Measurements from ENCODE around the gene CDKL4.

The CDKL4 gene

GRCh38 chr2:39266916-39267434 is 23.2 kb upstream of the CDKL4 start:
- no peak overlapping the region for H3K4me3 ChIP-seq (ENCODE audit: low read depth, low read length)
- no peak for TF ChIP-seq CTCF (IDR thresholded peaks at IDR 0.05; ENCODE audit: borderline replicate concordance, insufficient read depth, low read depth, low read length)

- no peak overlapping the region for H3K4me3 ChIP-seq (ENCODE audit: low read depth, low read length)
- no peak for TF ChIP-seq CTCF (IDR thresholded peaks at IDR 0.05; ENCODE audit: borderline replicate concordance, insufficient read depth, low read depth, low read length)
These were observed 22.5 kb upstream of the CDKL4 start for GRCh38 chr2:39266139-39266805.

- TF ChIP-seq CTCF (IDR thresholded peaks at IDR 0.05; ENCODE audit: borderline replicate concordance, insufficient read depth, low read depth, low read length), result no peak
These were observed 21.5 kb upstream of the CDKL4 start for GRCh38 chr2:39265315-39265714.

GRCh38 chr2:39264733-39265132 is 21.0 kb upstream of the CDKL4 start:
- H3K4me3 ChIP-seq (ENCODE audit: low read depth, low read length), result no peak overlapping the region
- TF ChIP-seq CTCF (IDR thresholded peaks at IDR 0.05; ENCODE audit: borderline replicate concordance, insufficient read depth, low read depth, low read length), result no peak

More at GRCh38 chr2:39265315-39265714, 21.5 kb upstream of the CDKL4 start:
- H3K4me3 ChIP-seq (ENCODE audit: low read depth, low read length), result no peak overlapping the region

- no peak overlapping the region for H3K4me3 ChIP-seq (ENCODE audit: low read depth, low read length)
These were observed 16.3 kb upstream of the CDKL4 start for GRCh38 chr2:39260087-39260486.

GRCh38 chr2:39256040-39256439 is 12.3 kb upstream of the CDKL4 start:
- no peak for TF ChIP-seq CTCF (IDR thresholded peaks at IDR 0.05; ENCODE audit: borderline replicate concordance, insufficient read depth, low read depth, low read length)
- H3K4me3 ChIP-seq (ENCODE audit: low read depth, low read length), result no peak overlapping the region

More at GRCh38 chr2:39260087-39260486, 16.3 kb upstream of the CDKL4 start:
- TF ChIP-seq CTCF (IDR thresholded peaks at IDR 0.05; ENCODE audit: borderline replicate concordance, insufficient read depth, low read depth, low read length), result no peak

- no peak overlapping the region for H3K4me3 ChIP-seq (ENCODE audit: low read depth, low read length)
- no peak for TF ChIP-seq CTCF (IDR thresholded peaks at IDR 0.05; ENCODE audit: borderline replicate concordance, insufficient read depth, low read depth, low read length)
These were observed 9.2 kb upstream of the CDKL4 start for GRCh38 chr2:39252888-39253518.
